C1 segment of cervical spinal cord (tissue), 14 donors: ENCODE data around the gene ARHGEF11.

Experiments
- DNase-seq, 14 donors: peaks; one replicate each; lab custom pipeline; 2025; lab: John Stamatoyannopoulos, UW

Gene ARHGEF11

DNA sequence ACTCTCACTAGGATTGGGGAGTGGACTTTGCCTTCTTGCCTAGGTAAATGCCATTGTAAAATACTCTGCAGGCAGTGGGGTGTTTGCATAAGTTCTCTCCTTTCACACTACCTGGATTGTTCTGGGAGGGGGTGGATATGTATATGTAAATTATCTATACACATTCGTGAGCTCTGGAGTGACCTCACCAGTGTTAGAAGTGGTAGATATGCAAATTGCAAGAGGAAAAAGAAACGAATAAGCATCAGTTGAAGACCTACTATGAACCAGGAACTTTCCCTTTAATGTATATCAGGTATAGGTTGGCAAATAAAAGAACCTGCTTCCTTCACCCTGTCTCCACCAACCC lies 1.5 kb upstream of the ARHGEF11 start:
- no peak for DNase-seq

DNA sequence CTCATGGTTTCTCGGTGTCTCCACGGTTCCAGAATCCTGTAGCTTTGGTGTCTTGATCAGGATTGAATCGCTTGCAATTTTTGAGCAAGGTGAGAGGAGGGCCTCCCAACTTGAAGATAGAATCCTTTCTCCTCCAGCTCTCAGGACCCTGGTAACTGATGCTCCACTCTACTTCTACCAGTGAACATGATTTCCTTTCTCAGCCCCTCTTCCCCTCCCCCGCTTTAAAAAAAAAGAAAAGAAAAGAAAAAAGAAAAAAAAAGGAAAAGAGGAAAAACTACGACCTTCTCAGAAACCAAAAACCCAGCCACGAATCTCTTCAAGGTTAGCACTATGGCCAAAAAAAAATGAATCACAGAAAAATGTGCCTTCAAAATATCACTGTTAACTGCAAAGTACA lies 1.2 kb downstream of the ARHGEF11 start:
- no peak for DNase-seq

DNA sequence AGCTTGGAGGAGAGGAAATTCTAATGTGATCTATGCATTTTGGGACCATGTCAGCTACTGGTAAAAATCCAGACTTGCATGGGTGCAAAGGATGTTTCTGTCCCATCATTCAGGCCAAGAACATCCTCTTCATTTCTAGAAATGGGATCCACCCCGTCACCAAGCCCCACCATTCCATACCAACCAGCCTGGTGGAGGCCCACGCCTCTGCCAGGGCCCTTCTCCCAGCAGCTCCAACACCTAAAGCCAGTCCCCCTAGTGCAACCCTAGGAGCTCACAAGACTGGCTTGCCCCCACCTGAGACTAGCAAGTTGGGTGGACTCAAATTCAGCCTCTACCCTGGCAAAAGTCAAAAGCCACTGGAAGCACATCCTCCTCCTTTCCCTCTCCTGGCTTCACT lies 1.9 kb downstream of the ARHGEF11 start:
- no peak for DNase-seq

DNA sequence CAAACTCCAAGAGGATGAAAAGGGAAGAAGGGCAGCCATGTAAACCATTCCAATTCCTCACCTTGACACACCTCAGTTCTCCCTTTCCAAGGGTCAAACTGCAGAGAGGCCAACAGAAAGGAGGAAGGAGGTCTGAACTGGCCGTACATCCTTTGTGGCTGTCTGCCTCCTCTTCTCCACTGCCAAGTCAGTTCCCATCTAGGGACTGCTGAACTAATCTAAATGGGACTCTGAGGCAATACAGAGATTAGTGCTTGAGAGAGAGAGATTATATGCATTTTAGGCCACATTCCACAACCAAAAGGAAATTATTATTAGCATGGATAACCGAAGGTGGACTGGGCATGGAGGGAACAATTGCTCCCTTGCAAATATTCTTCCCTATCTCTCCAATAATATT lies 2.7 kb downstream of the ARHGEF11 start:
- no peak for DNase-seq

DNA sequence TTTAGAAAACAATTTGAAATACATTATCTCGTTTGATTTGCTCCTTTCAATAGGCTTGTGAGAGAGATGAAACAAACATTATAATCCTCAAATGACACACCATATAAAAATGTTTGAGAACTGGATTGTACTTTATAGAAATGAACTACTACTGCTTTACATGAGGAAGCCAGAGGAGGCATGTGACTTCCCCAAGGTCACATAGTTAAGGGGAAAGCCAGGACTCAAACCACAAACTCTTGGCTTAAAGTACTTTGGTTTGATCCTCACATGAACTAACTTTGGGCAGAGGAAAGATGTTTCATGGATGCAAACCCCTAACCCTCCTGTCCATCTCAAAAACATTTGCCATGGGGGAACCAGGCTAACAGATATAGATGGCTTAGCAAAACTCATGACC lies 4.7 kb downstream of the ARHGEF11 start:
- DNase-seq, result no peak

DNA sequence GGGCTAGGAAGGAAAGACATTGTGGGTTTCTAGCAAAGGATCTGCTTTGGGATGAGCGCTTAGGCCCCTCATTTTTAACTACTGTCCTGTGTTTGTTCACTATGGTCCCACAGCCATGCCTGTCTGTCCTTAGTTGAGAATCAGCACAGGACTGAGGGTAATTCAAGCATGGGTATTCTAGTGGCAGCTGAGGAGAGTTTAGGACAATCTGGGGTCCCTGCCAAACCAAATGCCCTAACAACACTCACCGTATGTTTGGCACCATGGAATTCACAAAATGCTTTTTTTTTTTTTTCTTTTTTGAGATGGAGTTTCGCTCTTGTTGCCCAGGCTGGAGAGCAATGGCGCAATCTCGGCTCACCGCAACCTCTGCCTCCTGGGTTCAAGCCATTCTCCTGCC lies 10.4 kb downstream of the ARHGEF11 start:
- DNase-seq, result no peak

DNA sequence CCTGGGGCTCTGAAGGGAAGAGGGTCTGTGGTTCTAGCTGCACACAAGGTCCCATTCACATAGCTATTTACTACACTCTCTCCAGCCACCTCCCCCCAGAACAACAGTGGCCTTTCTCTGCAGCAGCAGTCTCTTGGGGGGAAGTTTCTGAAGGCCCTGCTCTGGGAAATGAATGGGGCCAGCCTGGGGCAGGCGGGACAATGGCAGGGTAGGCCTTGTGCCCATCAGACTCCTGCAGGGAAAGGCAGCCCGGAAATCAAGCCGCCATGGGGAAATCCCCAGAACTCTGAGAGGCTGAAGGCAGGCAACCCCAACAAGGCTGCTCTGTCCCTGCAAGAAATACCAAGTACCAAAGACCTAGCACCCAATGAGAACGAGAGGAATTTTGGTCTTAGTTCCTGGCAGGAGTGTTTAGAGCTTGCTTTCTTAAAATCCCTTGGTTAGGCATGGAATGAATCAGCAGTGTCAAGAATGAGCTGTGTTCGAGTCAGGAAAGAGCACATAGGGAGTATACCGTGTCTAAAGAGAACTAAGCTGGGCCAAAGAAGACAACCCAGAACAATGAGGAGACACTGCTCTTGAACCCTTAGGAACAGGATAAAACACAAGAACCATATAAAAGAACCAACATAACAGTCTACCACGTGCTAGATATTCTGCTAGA lies 11.3 kb downstream of the ARHGEF11 start:
- peak in 10 of 14 donors; percentile 22 to 82 (median 40) for DNase-seq

DNA sequence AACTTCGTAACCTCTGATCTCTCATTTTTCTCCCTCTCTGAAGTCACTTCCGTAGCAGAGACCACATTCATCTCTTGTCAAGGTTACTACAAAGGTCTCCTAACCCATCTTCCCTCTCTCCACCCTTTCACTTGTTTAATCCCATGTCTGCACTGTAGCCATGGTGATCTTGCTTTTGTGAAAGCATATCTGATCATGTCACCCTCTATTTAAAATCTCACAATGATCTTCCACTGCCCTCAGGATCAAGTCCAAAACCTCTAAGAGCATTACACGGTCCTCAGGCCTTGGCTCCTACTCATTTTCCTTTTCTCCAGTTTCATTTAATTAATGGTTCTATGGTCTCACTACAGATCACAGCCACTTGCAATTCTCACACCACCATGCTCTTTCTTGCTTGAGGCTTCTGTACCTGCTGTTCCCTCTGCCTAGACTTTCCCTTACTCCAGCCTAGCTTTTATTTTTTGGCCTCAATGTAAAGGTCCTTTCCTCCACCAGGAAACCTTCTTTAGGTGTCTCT lies 12.1 kb downstream of the ARHGEF11 start:
- no peak for DNase-seq

DNA sequence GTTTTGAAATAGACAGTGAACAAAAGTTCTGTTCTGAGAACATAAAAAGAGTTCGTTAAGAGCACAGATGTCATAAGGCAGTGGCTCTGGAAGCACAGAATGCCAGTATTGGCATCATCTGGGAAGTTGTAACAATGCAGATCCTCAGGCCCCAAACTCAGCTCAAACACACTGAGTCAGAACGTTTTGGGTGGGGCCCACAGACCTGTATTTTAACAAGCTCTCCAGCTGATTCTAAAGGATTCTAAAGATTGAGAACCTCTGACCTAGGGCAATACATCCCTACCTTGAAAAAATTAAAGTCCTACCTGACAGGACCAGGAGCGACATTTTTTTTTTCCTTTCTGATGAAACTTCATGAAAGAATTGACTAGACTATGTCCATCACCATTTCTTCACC lies 13.2 kb downstream of the ARHGEF11 start:
- DNase-seq, result no peak

DNA sequence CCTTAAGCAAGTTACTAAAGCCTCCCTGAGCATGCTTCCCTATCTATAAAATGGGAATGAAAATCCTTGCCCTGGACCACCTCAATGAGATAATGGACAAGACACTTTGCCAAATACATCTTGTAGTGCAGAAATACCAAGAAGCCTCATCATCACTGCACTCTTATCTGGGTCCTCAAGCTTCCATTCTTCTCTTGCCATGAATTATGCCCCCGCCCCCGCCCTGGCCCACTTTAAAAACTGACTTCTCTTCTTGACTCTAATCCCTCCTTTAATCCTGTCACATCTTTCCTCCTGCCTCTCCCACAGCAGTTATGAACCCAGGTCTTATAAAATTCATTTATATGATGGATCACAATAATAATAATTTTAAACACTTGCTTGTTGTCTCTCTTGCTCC lies 14.8 kb downstream of the ARHGEF11 start:
- no peak for DNase-seq

DNA sequence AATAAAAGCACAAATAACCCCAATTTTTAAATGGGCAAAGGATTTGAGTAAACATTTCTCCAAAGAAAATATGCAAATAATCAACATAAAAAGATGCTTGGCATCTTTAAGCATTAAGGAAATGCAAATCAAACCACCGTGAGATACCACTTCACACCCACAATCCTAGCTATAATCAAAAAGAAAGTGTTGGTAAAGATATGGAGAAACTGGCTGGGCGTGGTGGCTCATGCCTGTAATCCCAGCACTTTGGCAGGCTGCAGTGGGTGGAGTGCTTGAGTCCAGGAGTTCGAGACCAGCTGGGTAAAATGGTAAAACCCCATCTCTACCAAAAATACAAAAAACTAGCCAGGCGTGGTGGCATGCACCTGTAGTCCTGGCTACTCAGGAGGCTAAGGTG lies 16.9 kb downstream of the ARHGEF11 start:
- no peak for DNase-seq

DNA sequence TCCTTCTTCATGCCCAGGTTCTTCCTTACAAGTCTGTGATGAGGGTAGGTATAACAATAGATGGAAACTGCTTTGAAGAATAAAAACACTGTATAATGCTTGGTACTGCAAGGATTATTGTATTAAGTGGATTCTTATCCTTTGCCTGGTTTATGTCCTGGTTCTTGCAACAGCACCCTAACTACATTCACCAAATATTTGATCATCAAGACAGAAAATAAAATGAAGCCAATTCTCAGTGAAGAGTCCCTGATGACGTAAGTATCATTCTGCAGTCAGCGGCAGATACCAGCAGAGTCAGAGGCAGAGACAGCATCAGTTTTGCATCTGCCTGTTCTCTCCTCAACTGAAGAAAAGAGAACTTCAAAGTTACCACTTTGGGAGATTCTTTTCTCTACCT lies 19.7 kb downstream of the ARHGEF11 start:
- no peak for DNase-seq

DNA sequence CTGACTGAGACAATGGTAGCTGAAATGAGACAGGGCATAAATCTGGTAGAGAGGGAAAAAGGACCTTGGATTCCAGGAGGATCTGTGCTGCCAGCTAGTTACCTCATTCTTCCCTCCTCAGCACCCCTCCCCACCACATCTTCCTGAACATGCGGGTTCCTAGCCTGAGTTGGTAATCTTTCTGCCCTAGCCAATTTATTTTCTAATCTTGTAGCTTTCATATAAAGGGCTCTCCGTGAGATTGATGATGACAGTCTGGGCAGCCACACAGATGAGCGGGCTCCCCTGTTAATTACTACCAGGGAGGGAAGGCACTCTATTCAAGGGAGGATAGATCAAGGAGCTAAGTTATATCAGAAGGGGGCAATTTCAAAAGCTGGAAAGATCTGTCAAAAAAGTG lies 20.2 kb downstream of the ARHGEF11 start:
- no peak for DNase-seq

DNA sequence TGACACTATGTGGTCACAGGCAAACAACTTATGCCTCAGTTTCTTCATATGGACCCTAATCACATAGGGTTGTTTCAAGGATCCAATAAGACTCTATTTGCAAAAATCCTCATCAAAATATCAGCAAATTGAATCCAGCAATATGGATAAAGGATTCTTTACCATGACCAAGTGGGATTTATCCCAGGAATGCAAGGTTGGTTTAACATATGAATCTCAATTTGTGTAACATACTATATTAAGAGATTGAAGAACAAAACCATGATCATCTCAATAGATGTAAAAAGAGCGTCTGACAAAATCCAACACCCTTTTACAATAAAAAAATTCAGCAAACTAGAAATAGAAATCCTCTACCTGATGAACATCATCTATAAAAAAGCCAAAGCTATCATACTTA lies 23.9 kb downstream of the ARHGEF11 start:
- no peak for DNase-seq

DNA sequence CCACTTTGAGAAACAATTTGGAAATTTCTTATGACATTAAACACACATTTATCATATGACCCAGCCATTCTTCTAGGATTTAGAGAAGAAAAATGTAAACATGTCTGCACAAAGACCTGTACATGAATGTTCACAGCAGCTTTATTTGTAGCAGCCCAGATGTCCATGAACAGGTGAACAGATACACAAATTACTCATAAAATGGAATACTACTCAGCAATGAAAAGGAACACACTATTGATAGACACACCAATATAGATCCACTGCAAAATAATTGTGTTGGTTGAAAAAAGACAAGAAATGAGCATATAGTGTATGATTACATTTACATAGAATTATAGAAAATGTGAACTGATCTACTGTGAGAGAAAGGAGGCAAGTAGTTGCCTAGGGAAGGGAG lies 26.1 kb downstream of the ARHGEF11 start:
- DNase-seq, result no peak

DNA sequence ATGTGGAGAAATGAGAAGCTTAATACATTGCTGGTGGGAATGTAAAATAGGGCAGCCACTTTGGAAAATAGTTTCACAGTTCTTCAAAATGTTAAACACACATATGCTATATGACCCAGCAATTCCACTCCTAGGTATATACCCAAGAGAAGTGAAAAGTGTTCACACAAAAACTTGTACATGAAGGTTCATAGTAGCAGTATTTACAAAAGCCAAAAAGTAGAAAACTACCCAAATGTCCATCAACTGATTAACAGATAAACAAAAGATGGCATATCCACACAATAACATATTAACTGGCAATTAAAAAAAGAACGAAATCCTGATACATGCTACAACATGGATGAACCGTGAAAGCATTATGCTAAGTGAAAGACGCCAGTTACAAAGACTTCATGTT lies 33.7 kb downstream of the ARHGEF11 start:
- DNase-seq, result no peak

DNA sequence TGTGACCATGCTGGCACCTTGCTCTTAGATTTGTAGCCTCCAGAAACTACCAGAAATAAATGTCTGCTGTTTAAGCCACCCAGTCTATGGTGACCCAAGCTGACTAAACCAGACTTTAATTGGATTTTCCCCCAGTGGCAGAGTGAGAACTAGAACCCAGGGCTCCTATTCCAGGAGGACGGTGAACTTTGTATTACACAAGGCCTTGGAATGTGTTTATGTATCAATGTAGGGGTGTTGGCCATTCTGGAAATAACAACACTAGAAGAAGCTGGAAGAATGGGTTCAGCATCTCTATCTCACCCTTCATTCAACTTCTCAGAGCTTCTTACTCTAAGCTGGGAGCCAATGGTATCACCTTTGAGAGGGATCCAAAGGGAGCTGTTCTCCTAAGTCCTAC lies 37.0 kb downstream of the ARHGEF11 start:
- DNase-seq, result no peak

DNA sequence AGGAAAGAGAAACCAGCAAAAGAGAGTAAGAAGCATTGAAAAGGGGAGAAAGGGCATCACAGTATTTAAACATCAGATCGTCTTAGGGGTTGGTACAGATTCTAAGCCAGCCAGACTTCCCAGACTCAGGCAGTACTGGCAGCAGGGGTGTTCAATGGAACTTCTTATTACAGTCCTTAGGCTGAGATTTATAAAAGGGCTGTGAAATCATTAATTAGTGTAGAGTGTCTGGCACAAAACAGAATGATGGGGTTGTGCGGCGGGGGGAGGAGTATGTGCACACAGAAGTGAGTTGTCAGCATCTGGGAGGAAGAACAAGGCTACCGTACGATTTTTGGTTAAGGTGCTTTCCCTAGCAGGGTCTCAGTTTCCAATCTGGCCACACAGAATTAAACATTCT lies 38.2 kb downstream of the ARHGEF11 start:
- DNase-seq, result no peak

DNA sequence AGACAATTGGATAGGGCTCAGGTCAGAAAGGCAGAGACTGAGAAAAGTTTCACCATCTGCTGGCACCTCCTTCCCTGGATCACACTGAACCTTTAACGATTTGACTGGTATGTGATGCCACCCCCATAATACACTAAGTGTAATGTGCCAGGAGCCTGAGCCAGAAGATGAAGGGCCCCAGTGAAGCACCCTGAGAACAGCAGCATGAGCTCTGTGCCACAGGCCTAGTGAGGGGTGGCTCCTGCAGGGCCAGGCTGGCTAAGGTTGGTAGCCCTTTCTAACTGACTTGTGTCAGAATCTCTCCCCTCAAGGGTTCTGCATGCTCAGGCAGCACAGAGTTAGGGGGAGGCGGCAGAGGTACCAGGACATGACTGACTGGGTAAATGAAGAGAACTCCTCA lies 38.9 kb downstream of the ARHGEF11 start:
- no peak for DNase-seq

DNA sequence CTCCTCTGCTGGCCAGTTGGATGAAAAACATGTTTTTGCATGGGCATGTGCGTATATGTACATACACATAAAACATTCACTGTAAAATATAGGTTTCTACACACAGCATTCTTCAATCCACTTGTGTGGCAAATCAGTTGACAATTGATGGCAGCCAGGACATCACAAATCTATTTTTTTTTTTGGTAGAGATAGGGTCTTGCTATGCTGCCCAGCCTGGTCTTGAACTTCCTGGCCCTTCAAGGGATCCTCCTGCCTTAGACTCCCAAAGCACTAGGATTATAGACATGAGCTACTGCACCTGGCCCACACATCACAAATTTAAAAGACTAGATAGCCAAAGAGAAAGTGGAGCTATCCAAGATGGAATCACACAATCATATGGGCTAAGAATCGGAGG lies 39.6 kb downstream of the ARHGEF11 start:
- DNase-seq, result no peak

DNA sequence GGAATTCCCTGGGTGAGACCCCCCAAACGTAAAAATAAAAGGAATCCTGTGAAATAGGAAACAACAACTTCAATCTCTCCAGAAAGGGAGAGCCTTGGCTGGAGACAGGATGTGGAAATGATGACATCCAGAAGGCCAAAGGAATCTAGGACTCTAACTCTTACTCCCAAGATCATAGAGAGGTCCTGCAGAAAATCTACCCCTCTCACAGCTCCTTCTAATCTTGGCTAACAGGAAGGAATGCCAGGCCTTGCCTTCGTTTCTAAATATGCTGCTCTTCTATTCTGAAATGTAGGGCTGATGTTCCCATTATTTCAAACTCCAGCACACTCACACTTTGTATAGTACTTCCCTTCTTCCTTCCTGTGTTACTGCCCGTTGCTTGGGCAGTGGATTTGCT lies 40.7 kb downstream of the ARHGEF11 start:
- no peak for DNase-seq

DNA sequence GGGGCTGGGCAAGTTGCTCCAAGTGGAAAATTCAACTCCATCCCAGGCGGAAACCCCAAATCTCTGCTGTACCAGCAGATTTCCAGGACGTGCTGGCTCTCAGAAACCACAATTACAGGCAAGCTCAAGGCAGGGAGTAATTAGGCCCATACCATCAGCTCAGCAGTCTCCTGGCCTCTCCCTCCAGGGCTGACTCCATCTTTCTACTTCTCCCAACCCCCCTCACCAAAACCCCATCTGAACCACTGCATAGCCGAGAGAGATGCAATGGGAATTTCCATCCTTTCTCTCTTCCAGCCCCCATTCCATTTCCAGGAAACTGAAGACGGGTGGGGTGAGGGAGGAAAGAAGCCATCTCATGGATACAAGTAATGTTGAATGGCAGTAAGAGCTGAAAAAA lies 41.2 kb downstream of the ARHGEF11 start:
- DNase-seq, result no peak

DNA sequence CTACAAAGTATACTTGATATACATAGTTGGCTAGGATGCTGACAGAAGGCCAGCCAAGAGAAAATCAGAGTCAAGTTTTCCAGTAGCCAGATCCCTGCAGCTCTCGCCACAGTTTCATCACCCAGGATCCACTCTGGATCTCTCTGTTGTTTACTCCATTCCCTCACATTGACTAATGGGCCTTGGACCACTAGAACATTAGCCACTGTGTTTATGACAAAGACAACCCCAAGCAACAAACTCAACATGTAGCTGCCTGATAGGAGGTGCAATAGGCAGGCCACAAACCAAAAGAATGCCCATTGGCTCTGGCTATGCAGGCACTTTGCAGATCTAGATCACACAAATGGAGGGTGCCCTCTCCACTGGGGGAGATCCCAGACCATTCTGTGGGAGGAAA lies 44.2 kb downstream of the ARHGEF11 start:
- DNase-seq, result no peak

DNA sequence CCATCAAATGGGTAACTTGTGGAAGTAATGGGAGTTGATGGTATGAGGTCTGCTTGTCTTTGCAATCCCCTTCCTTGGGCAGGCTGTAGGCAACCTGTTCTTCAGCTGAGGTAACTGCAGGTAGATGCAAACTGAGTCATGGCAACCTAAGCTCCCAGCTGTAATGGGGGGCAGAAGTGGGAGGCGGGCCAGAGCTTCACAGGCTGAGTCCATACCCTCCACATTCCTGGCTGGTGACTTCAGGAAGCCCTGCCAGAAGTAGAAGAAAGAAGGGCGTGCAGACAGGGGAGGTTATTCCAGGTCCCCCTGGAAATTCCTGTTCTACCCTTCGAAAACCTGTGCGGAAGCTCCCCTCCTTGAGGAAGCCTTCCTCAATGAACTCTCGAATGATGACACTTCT lies 44.9 kb downstream of the ARHGEF11 start:
- no peak for DNase-seq
